Kidney (tissue), 14 donors: ENCODE results near the gene COL3A1. TPM values are rescaled to one million over a fixed set of nuclear protein-coding genes. Genes with fewer than 3 reads are reported as not detected.

Source experiments
- DNase-seq, 5 donors: peaks; one replicate each; pipeline ENCODE4 v3.0.0-alpha.2; 2013 to 2020
- FAIRE-seq: peaks from 2 replicates; lab custom pipeline; 2012; peaks lifted over from hg19 to GRCh38; lab: Jason Lieb, UNC
- H3K27ac ChIP-seq, 2 donors: one replicate each; pipeline ENCODE4 v1.7.0; 2013; ENCODE audit warnings: low read depth in 2 of 2, low read length in 2 of 2, inconsistent platforms in 1 of 2
- H3K27me3 ChIP-seq: one replicate; pipeline ENCODE4 v1.7.1; 2013; ENCODE audit warnings: low read length, inconsistent platforms; ENCODE audit not compliant: control insufficient read depth, insufficient read depth
- H3K36me3 ChIP-seq, 3 donors: one replicate each; pipeline versions ENCODE4 v1.7.0 to v1.7.1; 2013; ENCODE audit warnings: low read length in 3 of 3, control low read depth in 1 of 3, inconsistent platforms in 1 of 3; ENCODE audit not compliant: insufficient read depth in 3 of 3, control insufficient read depth in 2 of 3
- H3K4me1 ChIP-seq, 3 donors: one replicate each; pipeline versions ENCODE4 v1.7.0 to v1.7.1; 2013; ENCODE audit warnings: low read length in 3 of 3, inconsistent platforms in 1 of 3, low read depth in 1 of 3; ENCODE audit not compliant: control insufficient read depth in 2 of 3, insufficient read depth in 2 of 3
- H3K4me3 ChIP-seq, 3 donors: one replicate each; pipeline versions ENCODE4 v1.7.0 to v1.8.1; 2013; ENCODE audit warnings: low read length in 3 of 3, control low read depth in 1 of 3, inconsistent platforms in 1 of 3
- H3K9ac ChIP-seq, 3 donors: one replicate each; pipeline versions ENCODE4 v1.7.0 to v1.7.1; 2013; ENCODE audit warnings: low read length in 3 of 3, control low read depth in 1 of 3, inconsistent platforms in 1 of 3
- H3K9me3 ChIP-seq, 3 donors: one replicate each; pipeline versions ENCODE4 v1.7.0 to v1.7.1; 2013; ENCODE audit warnings: low read length in 3 of 3, control low read depth in 1 of 3, inconsistent platforms in 1 of 3; ENCODE audit not compliant: control insufficient read depth in 2 of 3, insufficient read depth in 1 of 3
- intact Hi-C: fragments of 100-400 bp; cut with DNase I; formaldehyde crosslinking; loops from one replicate; pipeline ENCODE4 v1.11.1; 2022
- polyA plus RNA-seq: library from polyadenylated mRNA; stranded (reverse); fragments of 350-450 nt; fragmentation: Illumina TruSeq; extraction: RNeasy Lipid Tissue Mini Kit (QIAGEN cat#74804); gene quantifications from one replicate; pipeline ENCODE4 v1.2.3, GENCODE V29; 2014; ENCODE audit warnings: low read depth, low replicate concordance; ENCODE audit not compliant: insufficient read depth
- total RNA-seq: library from RNA; stranded (reverse); fragmentation: NEBNext Ultra II Directional; extraction: Animal tissue kit (Norgen Biotek cat#: 25700); gene quantifications from one replicate; pipeline ENCODE4 v1.2.1, GENCODE V29; 2021
- TF ChIP-seq, protein P1 (sequence below): IDR thresholded peaks from 3 replicates; pipeline ENCODE4 v1.5.1; 2012; ENCODE audit warnings: mild to moderate bottlenecking, moderate library complexity, borderline replicate concordance; ENCODE audit not compliant: insufficient read depth; ENCODE audit errors: extremely low read depth
- donor health status: control.
- donor health status: control.
- donor health status: control.
- donor health status: control.
- donor health status: control.
- donor health status: DM: yes; HTN: yes; CAD: no.
- donor health status: Normal renal cell carcinoma (clear cell type).

COL3A1 gene
- total and polyA plus RNA-seq, 2 donors from 2014 or later = 32.2 to 138 TPM

DNA sequence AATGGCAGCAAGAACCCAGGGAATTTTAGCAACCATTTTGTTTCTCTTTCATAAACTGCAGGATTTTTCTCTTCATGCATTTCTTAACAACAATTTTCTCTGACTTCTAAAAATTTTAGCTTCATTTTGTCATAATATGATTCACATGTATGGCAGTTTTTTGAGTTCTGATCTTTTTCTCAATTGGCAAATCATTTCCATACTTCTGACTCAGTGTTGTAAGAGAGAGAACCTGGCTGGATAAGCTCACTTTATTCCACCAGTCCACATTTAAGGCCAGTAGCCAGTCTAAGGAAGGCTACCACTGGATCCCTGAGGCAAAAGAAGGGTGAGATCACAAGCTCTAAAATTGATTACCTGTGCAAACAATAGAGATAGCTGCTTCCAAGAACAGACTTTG lies 42.8 kb upstream of the COL3A1 start:
- H3K4me1 ChIP-seq = no peaks in the 10 kb centered on the region
- DNase-seq (no peak), FAIRE-seq (no peak)
- H3K9ac ChIP-seq = no peak overlapping the region
- peaks cover 0 to 3% (median 0%) of the 10 kb centered on the region in 3 donors for H3K9me3 ChIP-seq
- no peak overlapping the region for H3K27ac ChIP-seq
- H3K36me3 ChIP-seq = no peaks in the 10 kb centered on the region
- intact Hi-C loops = no loop called here
- no peak overlapping the region for H3K4me3 ChIP-seq
- TF ChIP-seq, protein P1, sequence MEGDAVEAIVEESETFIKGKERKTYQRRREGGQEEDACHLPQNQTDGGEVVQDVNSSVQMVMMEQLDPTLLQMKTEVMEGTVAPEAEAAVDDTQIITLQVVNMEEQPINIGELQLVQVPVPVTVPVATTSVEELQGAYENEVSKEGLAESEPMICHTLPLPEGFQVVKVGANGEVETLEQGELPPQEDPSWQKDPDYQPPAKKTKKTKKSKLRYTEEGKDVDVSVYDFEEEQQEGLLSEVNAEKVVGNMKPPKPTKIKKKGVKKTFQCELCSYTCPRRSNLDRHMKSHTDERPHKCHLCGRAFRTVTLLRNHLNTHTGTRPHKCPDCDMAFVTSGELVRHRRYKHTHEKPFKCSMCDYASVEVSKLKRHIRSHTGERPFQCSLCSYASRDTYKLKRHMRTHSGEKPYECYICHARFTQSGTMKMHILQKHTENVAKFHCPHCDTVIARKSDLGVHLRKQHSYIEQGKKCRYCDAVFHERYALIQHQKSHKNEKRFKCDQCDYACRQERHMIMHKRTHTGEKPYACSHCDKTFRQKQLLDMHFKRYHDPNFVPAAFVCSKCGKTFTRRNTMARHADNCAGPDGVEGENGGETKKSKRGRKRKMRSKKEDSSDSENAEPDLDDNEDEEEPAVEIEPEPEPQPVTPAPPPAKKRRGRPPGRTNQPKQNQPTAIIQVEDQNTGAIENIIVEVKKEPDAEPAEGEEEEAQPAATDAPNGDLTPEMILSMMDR = no peak
- no peaks in the 10 kb centered on the region for H3K27me3 ChIP-seq

DNA sequence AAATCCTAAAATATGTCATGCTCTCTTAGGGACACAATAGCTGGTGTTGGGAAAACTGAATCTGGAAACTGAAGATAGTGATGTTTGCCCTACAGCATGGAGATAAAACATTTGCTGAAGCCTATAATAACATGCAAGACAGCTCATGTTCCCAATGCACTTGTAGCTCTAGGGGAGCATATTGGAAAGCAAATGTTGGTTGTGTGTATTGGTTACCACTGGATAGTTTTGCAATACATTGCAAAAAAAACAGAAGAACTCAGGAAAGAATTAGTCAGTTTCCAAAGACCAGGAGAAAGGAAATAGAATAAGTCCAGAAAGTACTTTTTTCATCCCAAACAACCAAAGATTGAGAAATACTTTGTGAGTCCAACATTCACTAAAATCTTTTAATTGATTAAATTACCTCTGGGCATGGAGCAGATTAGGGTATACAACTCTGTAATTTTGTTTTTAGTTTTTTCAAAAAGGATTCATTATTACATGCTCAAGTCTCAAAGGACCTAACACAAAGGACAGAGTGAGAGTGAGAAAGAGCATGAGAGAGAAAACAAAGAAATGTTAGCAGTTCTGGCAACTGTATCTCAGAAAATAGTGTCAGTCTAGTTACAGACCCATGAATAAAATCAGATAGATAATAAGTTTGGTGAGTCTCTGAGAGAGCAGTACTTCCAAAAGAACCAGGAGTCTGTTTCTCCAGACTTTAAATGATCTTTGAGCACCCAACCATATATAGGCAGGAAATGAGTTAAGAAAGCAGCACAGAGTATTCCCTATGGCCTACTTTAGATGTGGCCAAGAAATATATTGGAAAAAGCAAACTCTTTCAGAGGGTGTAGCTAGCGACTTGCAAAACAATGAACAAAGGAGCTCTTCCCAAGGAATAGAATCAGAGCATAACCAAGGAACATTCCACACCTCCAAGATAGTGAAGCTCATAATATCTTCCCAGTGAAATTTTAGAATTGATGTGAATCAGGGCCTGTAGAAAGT lies 36.6 kb upstream of the COL3A1 start:
- TF ChIP-seq, protein P1 = no peak
- intact Hi-C loops = no loop called here
- no peak for FAIRE-seq
- no peak for DNase-seq
- Histone ChIP-seq H3K36me3 (no peaks in the 10 kb centered on the region), H3K4me3 (no peak overlapping the region), H3K27ac (no peak overlapping the region), H3K4me1 (no peaks in the 10 kb centered on the region), H3K9me3 (no peaks in the 10 kb centered on the region), H3K27me3 (no peaks in the 10 kb centered on the region), H3K9ac (no peak overlapping the region)

DNA sequence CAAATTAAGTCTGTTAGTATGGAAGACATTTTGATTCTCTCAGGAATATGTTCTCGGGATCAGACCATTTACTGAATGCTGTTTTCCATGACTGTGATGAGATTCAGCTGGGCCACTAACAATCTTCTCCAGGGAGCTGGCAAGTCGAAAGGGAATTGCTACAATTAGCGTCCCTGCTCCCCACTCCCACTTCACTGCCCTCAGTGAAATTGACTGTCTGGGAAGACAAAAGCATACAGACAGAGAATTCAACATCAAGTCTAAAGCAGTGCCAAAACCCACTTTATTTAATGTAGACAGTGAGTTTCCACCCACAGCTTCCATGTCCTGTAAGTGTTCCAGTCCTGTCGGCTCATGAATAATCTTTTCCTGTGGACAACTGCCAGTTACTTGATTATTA lies 34.0 kb upstream of the COL3A1 start:
- H3K27me3 ChIP-seq = no peaks in the 10 kb centered on the region
- no peak overlapping the region for H3K27ac ChIP-seq
- TF ChIP-seq, protein P1 = no peak
- H3K9me3 ChIP-seq = no peaks in the 10 kb centered on the region
- no peak overlapping the region for H3K4me3 ChIP-seq
- intact Hi-C loops = no loop called here
- H3K9ac ChIP-seq = no peak overlapping the region
- no peaks in the 10 kb centered on the region for H3K36me3 ChIP-seq
- H3K4me1 ChIP-seq = no peaks in the 10 kb centered on the region
- FAIRE-seq = no peak
- DNase-seq = peak in 3 of 5 donors; percentile 31 to 86 (median 54)
